Measurements from ENCODE around the gene NINJ1.
"Not testable (repeated sequence)": the region's sequence is repeated elsewhere in the genome, so short reads cannot be mapped to it uniquely, and the experiment has no call there.

Gene NINJ1

DNA sequence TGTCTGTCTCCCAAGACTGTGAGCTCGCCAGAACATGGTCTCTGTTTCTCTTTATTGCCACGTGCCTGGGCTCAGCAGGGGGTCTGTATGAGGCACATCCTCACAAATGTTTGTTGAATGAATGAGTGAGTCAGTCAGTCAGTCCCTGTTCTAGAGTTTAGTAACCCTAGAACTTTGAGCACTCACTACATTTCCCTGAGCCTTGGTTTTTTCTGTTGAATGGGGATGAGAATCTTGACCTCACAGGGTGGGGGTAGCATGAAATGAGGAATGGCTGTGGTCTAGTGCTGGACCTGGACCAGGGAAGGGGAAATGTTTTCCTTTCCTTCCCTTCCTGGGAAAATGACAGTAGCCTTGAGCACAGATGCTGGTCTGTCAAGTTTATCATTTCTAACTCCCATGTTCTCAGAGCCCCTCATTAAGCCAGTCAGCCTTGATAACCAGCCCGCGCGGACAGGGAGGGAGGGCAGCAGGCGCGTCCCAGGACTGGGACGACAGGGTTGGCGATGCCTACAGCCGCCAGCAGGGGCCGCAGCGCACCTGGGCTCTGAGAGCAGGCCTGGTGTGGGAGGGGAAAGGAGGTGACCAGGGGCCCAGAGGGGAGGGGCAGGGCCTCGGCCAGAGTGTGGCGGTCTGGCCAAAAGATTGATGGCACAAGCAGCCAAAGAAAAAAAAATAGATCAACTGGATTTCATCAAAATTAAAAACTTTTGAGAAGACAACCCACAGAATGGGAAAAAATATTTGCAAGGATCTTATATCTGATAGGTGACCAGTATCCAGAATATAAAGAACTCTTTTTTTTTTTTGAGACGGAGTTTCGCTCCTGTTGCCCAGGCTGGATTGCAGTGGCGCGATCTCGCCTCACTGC lies 25.8 kb upstream of the NINJ1 start:
- DNase-seq (ENCODE audit: low spot score): peak; percentile 48

DNA sequence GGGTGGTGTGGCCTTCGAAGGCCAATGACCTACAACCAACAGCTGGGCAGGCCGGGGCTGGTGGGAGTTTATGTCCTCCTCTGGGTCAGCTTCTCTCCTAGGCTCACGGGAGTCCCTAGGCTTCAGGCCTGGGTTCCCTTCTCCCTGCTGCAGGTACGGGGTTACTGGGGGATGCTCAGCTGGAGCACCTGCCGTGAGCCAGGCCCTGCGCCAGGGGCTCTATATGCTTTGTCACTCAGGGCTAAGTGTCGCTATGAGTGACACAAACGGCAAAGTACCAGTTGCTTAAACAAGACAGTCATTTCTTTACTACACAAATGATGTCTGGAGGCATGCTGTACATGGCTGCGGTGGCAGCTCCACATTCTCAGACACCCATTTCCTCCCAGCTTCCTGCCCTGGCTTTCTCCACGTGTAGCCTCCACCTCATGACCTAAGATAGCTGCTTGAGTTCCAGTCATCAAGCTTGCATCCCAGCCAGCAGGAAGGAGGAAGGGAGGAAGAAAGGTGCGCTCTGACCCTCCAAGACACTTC lies 22.5 kb upstream of the NINJ1 start:
- no peak for DNase-seq (ENCODE audit: low spot score)

DNA sequence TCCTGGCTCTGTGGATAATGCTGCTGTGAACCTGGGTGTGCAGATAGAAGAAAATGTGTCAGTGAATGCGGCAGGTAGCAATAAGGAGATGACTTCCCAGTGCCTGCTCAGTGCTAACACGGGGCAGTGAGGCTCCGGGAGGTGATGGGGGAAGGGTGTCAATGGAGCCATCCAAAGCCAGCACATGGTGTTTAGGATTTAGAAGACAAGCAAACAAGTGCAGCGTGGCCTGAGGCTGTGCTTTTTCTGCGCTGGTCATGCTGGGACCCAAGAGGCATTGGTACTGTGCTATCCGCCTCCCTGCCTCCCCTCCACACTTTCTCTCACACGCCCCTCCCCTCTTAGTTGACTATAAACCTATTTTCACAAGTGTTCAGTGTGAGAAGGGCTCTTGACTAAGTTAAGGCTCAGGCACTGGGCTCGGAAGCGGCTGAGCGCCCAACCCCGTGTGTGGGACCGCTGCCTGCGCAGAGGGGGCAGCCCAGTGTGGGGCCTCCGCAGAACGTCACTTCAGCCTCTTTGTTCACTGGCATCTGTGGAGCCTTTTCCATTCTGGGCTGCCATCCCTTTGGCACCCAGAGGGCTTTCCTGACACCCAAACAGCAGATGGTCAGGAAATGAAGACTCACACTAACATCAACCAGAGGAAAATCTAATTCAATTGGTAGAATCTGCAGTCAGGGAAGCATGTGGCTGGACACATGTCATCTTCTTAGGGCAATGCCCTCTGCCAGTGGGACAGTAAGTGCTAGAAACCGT lies 21.8 kb upstream of the NINJ1 start:
- no peak for DNase-seq (ENCODE audit: low spot score)

DNA sequence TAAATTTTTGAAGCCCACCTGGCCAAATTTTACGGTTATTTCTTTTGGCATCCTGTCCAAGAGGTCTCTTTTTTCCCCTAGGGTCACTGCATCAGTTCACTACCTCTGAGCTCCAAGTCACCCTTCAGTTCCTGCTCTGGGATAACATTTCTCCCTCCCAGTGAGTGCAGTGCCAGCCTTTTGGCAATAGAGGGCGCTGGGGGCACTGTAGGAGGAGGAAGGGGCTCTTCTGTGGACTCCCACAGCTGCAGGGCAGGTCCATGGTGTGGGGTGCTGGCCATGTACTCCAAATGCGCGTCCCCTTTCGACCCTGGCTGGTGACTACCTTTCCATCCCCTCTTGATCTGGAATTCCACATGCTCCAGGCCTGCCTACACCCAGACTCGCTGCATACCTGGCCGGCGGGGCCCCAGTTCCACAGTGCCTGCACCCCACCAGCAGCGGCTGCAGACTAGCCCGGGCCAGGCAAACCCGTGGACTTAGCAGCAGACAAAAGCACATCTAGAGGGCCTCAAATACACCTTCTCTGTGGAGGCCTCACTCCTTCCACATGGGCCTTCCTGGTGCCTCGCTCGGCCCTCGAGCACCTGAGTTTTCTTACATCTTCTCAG lies 20.3 kb upstream of the NINJ1 start:
- DNase-seq (ENCODE audit: low spot score): no peak

DNA sequence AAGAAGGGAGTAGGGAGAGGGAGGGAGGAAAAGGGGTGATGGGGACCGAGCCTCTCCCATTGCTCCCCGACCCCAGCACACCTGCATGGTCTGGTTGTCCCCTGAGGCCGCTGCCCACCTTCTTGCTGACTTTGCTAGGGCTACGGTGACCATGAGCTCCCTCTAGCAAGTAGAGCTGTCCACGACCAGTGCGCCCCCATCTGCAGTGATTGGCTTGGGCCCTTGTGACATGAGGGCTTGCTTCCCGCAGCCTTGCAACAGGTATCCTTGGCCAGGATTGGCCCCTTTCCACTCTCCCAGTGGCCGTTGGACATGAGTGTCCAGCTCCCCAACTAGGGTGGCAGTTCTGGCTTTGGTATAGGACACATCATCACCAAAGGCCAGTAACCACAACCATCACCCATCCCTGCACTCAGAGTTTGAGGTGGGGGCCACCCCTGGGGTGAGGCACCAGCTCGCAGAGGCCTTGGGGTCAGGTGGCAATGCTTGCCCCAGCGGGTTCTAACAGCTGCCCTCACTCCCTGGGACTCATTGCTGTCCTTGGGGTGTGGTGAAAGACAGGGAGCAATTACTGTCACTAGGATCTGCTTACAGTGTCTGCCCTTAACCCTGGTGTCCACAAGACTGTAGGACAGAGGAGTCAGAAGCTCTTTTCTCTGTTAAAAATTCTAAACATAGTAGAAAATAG lies 17.2 kb upstream of the NINJ1 start:
- no peak for DNase-seq (ENCODE audit: low spot score)

DNA sequence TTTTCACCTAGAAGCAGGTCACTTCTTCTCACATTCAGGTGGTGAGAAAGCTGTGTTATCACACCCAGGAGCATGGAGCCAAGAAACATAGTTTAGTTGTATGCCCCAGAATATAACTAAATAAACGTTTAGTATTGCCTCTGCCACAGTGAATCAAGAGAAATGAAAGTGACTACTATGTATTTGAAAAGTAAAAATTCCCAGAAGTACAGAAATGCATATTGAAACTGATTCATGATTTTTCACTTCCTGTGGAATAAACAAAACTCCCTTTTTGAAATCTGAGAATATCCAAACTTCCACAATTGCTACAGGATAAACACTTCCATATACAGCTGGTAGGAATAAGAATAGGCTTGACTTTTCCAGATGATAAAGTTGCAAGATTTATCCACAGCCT lies 15.3 kb upstream of the NINJ1 start:
- no peak for DNase-seq (ENCODE audit: low spot score)

DNA sequence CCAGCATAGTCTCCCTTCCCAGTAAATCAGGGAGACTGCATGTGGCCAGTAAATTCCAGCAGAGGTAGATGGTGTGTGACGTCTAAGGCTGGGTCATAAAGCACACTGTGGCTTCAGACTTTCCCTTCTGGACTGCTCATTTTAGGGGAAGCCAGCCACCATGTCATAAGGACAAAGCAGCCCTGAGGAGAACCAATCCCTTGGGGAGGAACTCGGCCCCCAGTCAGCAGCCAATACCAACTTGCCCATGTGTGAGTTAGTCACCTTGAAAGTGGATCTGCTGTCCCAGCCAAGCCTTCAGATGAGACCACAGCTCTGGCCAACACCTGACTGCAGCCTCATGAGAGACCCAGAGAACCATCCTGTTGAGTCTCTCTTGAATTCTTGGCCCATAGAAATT lies 14.7 kb upstream of the NINJ1 start:
- no peak for DNase-seq (ENCODE audit: low spot score)

DNA sequence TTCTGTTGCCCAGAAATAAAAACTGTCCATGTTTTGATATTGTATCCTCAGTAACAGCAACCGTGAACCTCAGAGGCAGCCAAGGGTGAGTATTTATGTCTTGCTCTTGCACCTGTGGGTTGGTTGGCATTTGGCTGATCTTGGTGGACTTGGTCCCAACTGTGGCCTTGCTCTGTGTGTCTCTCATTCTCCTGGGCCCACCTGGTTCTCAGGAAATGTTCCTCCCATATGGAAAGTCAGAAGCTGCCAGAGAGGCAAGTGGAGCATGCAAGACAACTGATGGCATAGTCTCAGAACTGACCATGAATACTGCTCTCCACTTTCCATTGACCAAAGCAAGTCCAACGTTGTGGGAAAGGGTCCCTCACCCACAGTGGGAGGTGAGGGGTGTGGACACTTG lies 13.6 kb upstream of the NINJ1 start:
- no peak for DNase-seq (ENCODE audit: low spot score)

DNA sequence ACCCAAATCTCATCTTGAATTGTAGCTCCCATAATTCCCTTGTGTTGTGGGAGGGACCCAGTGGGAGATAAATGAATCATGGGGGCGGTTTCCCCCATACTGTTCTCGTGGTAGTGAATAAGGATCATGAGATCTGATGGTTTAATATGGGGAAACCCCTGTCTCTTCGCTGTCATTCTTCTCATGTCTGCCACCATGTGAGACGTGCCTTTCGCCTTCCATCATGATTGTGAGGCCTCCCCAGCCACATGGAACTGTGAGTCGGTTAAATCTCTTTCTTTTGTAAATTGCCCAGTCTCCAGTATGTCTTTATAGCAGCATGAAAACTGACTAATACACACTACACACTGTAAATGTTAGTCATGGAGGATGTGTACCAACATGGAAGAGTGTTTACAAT lies 12.6 kb upstream of the NINJ1 start:
- DNase-seq (ENCODE audit: low spot score): not testable (repeated sequence)

DNA sequence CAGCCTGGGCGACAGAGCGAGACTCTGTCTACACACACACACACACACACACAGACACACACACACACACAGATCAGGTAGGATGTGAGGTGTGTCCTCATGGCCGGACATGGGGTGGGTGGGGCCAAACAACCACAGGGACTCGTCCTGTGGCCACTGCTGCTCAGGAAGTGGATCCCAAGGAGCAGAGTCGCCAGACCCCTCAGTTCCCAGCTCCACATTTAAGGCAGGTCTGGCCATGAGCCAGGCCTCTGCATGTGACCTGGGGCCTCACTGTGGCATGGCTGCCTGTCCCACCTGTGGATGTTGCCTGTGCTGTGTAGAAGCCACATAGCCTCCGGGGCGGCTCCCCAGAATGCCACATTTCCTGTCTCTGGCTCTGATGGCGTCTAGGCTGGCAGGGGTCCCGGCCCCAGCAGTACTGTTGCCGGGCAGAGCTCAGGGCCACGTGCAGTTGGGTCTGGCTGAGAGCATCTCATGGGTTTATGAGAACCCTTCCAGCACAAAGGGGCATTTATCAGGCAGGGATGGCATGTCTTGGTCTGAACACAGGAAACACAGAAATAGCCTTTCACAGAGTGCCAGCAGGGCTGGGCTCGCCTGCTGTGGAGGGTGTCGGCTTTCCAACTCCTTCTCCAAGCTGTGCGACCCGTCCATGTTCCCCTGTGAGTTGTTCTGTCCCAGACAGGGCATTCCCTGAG lies 9.9 kb upstream of the NINJ1 start:
- DNase-seq (ENCODE audit: low spot score): no peak

DNA sequence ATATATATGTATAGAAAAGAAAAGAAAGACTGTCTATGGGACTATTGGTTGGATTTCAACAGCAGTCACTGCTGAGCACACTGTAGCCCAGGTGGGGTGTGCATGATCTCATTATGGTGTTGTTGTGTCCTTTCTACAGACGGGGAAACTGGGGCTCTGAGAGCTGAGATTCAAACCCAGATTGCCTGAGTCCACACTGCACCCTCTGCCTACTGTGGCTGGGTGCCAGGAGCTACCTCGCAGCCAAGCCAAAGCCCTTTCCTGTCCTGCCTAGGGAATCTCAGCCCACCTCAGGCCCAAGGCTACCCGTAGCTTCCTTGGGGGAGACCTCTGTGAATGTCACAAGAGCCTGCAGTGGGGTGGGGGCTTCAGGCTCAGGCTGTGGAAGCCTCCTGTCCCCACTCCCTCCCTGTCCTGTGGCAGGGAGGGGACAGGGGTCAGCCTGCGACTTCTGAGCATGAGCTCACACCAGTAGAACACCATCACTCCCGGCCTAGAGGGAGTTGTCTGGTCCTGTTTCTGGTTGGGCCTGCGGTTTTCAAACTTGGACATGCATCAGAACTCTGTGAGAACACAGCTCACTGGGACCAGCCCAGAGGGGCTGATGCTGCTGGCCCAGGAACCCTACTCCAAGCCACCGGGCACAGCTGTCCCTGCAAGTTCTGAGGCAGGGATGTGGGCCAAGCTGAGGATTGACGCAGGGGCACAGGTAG lies 7.9 kb upstream of the NINJ1 start:
- DNase-seq (ENCODE audit: low spot score): no peak

DNA sequence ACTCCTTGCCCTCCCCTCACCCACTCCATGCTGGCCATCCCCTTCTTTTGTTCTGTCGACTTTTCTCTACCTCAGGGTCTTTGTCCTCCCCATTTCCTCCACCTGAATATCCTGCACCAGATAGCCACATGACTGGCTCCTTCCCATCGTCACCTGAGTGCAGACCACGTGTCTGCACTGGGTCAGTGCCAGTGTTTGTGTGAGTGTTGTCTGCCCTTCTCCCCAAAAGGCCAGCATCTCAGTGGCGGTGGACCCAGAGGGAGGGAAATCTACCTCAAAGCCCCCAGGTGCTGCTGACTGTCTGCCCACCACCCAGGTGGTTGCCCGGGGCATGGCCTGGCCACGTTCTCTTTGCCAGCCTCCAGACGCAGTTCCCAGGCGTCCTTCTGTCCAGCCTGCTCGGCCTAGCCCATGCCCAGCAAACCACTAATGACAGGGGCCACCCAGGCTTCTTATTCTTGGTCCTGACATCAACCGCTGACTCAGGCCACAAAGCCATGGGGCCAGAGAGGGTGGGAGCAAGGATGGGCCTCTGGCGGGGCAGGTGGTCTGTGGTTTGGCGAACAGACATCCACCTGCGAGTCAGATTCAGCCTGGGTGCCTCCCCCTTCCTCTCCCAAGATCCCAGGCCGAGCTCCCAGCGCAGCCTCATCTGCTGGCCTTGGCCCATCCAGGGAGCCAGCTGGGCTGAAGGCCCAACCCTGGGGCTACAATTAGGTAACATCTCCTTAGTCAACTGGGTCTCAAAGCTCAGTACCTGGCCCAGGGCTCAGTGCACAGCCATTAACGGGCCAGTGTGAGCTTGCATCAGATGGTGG lies 5.5 kb upstream of the NINJ1 start:
- DNase-seq (ENCODE audit: low spot score): no peak

DNA sequence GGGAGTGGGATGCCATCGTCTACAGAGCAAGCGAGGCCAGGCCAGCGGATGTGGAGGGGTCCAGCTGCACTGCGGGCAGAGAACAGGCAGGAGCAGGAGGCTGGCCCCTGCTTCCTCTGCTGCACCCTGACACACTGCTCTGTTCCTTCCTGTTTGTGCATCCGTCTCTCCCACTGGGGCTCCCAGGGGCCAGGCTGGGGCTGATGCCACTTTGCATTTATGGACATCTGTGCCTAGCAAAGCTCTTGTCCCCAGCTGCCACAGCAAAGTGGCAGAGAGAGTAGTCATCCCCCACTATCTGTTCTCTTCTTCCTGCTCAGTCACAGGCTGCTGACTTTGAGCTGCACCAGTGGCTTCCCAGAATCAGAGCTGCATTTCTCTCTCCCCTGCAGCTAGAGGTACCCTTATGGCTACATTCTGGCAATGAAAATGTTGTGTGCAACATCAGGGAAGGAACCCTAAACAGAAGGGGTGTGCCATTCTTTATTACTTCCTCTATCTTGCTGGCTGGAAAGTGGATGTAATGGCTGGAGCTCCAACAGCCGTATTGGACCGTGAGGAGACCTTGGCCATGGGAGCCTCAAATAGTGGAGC lies 4.2 kb upstream of the NINJ1 start:
- DNase-seq (ENCODE audit: low spot score): no peak

DNA sequence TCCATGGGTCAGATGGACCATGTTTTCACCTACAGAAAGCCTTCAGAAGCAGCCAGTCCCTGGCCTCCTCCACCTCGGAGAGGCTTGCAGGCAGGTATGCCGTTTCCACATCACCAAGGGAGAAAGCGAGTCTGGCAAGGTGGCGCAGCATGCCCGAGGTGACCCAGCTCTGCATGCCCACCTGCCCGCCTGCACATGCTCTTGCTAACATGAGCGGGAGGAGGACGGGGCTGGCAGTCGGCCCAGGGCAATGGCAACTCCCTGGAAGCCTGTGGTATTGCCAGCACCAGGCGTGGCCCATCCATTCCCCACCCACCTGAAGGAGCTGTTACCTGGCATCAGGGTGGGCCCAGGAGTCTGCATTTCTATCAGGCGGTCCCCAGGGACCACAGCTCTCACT lies 3.3 kb upstream of the NINJ1 start:
- no peak for DNase-seq (ENCODE audit: low spot score)

DNA sequence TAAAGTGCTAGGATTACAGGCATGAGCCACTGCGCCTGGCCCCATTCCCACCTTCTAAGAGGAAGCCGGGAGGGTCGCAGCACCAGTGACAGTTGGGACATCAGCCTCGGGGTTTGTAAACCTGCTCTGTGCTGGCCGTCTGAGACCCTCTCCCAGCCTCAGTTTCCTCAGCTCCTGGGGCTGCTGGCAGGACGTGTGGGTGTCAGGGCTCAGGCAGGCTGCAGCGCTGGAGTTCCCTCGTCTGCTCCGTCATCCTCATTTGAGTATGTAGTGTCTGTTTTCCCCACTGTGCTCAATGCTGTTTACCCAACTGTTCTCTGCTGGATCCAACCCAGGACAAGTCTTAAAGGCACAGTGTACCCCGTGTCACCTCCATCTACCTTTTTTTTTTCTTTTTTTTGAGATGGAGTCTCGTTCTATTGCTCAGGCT lies 2.0 kb upstream of the NINJ1 start:
- DNase-seq (ENCODE audit: low spot score): no peak

DNA sequence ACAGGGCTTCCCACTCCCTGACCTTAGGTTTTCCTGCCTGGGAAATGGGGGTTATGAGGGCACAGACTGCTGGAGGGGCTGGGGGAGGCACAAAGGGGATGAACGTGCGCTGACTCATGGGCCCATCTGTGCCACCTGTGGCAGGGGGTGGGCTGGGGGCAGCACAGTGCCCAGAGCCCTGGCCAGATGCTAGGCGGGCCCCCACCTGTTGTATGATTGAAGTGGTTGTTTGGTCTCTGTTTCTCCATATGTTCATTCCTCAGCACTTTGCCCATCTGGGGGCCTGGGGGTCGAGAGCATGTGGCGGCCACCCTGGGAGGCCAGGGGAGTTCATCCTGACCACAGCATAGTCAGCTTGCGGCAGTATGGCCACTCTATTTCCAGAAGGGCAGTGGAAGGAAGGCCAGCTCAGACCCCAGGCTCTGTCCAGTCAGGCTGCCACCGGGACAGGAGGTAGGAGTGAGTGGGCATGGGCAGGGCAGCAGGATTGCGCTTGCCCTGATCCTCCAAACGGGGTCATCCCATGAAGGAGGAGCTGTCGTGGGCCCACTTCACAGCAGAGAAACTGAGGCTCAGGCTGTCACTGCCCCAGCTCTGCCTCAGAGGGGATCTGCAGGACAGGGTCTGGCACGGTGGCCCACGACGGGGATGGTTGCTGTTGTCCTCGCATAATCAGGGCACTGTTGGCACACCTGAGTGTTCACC lies 841 bp upstream of the NINJ1 start:
- no peak for DNase-seq (ENCODE audit: low spot score)

DNA sequence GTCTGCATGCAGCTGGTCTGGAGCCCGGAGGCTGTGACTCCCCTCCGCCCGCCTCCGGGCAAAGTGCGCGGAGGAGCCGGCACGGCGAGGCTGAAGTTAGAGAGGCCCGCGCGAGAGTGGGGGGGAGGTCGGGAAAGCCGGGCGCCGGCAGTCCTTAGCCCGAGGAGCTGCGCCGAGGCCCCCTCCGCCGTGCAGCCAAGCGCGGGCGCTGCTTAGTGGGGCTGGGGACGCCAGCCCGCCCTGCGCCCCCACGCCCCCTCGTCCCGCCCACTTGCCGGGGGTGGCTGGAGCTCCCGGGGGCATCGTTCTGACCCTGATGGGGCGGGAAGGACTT lies 403 bp downstream of the NINJ1 start:
- DNase-seq (ENCODE audit: low spot score): no peak

DNA sequence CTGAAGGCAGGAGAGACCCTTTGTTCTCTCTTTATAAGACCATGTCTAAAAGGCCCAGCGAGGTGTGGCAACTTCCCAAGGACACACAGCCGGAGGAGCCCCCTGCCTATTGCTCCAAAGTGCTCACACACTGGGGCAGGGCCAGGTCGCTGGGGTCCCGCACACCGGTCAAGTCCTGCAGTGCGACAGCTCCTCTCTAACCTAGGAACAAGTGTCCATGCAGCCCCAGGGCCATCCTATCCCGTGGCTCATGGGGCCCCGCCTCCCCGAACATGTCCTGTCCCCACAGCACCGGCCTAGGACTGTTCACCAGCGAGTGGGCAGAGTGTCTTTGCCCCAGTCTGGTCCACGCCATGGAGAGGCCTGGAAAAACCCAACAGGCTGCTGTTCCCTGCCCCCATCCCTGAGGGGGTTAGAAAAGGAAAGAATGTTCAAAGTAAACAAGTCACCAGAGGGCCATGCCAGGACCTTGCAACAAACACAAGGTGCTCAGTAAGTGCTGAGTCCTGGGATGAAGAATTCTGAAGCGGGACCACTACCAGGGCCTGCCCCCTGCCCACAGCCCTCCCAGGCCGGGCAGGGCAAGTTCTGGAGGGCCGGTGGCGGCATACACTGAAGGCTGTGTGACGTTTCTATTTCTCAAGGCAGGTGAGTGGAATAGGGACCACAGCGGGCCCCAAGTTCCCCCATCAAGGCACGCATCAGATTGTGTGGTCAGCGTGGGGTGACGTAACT lies 938 bp downstream of the NINJ1 start:
- no peak for DNase-seq (ENCODE audit: low spot score)

Measured in hematopoietic multipotent progenitor cell treated with erythropoietin and hydrocortisone succinate and interleukin-3 and kit ligand, for 15 days (in vitro differentiated cells).